Breast epithelium (tissue), 4 donors: ENCODE data around the gene SLTM. TPM values are rescaled to one million over a fixed set of nuclear protein-coding genes. Genes with fewer than 3 reads are reported as not detected.

ENCODE experiments used
- DNase-seq, 2 donors: peaks; one replicate each; pipeline ENCODE4 v3.0.0-alpha.2; 2019; ENCODE audit warnings: low spot score in 2 of 2
- H3K27ac ChIP-seq, 2 donors: fragments of 200-600 bp; sonication (generic) in 1 of 2; one replicate each; pipeline ENCODE4 v1.5.1; 2016 to 2019; ENCODE audit warnings: mild to moderate bottlenecking in 1 of 2
- H3K27me3 ChIP-seq, 2 donors: fragments of 200-600 bp; sonication (generic) in 1 of 2; one replicate each; pipeline versions ENCODE4 v1.5.1 to v1.6.0; 2017 to 2019; ENCODE audit warnings: control low read depth in 1 of 2, mild to moderate bottlenecking in 1 of 2
- H3K36me3 ChIP-seq: fragments of 200-600 bp; one replicate; pipeline ENCODE4 v1.5.1; 2019
- H3K4me1 ChIP-seq, 2 donors: fragments of 200-600 bp; sonication (generic); one replicate each; pipeline ENCODE4 v1.5.1; 2016 to 2019; ENCODE audit warnings: control low read depth in 1 of 2
- H3K4me3 ChIP-seq, 3 donors: fragments of 200-600 bp; sonication (generic); 1 replicate in 2 of 3; 2 replicates in 1 of 3; pipeline ENCODE4 v1.5.1; 2016 to 2019; ENCODE audit warnings: mild to moderate bottlenecking in 3 of 3, moderate library complexity in 2 of 3
- H3K9me3 ChIP-seq, 2 donors: fragments of 200-600 bp; sonication (generic) in 1 of 2; one replicate each; pipeline ENCODE4 v1.5.1; 2016 to 2019; ENCODE audit warnings: control low read depth in 1 of 2
- CTCF ChIP-seq, 3 donors: fragments of 450-650 bp; IDR thresholded peaks; one replicate each; pipeline ENCODE4 v1.5.1; 2016 to 2017; ENCODE audit warnings: antibody characterized with exemption in 3 of 3, mild to moderate bottlenecking in 3 of 3, moderate library complexity in 3 of 3
- POLR2A ChIP-seq: fragments of 450-650 bp; IDR thresholded peaks from one replicate; pipeline ENCODE4 v1.6.1; 2016; ENCODE audit warnings: antibody characterized with exemption, mild to moderate bottlenecking, moderate library complexity
- POLR2AphosphoS5 ChIP-seq, 3 donors: sonication (generic); formaldehyde crosslinking; IDR thresholded peaks; one replicate each; pipeline ENCODE4 v1.6.1; 2017; ENCODE audit warnings: antibody characterized with exemption in 3 of 3
- intact Hi-C: fragments of 100-400 bp; cut with DNase I; formaldehyde crosslinking; loops from one replicate; pipeline ENCODE4 v1.15.1; 2023; ENCODE audit warnings: low total_unique reads
- total RNA-seq, 3 donors: library from RNA; depleted of rRNA; stranded (reverse); fragments of >200 nt; gene quantifications; one replicate each; pipeline ENCODE4 v1.1.0, GENCODE V29; 2016

SLTM gene
- total RNA-seq, 3 donors from 2014 or later = 102 to 195 (median 163) TPM

GRCh38 chr15:58934521-58934920 is 1.0 kb upstream of the SLTM start:
- no peaks in the 10 kb centered on the region for H3K4me1 ChIP-seq
- H3K4me3 ChIP-seq = peak overlapping the region; percentile 76 to 91 (median 88)
- TF ChIP-seq POLR2AphosphoS5 (IDR thresholded peaks at IDR 0.05) (no peak), POLR2A (no peak), CTCF (IDR thresholded peaks at IDR 0.05) (no peak)
- peak overlapping the region; percentile 92 to 99 for H3K27ac ChIP-seq
- DNase-seq = no peak
- no peaks in the 10 kb centered on the region for H3K9me3 ChIP-seq
- intact Hi-C loops = loop anchor here (10.0 kb wide), 1 partner anchor 710 kb away; no protein-coding TSS in a partner anchor
- no peaks in the 10 kb centered on the region for H3K36me3 ChIP-seq
- H3K27me3 ChIP-seq = no peaks in the 10 kb centered on the region

GRCh38 chr15:58934114-58934447 is 602 bp upstream of the SLTM start:
- no peak for DNase-seq
- Histone ChIP-seq H3K4me1 (no peaks in the 10 kb centered on the region), H3K36me3 (no peaks in the 10 kb centered on the region), H3K4me3 (peak overlapping the region; percentile 76 to 91 (median 88)), H3K9me3 (no peaks in the 10 kb centered on the region), H3K27ac (peak overlapping the region; percentile 92 to 99), H3K27me3 (no peaks in the 10 kb centered on the region)
- intact Hi-C loops = loop anchor here (10.0 kb wide), 1 partner anchor 709 kb away; no protein-coding TSS in a partner anchor
- TF ChIP-seq POLR2AphosphoS5 (IDR thresholded peaks at IDR 0.05) (no peak), CTCF (IDR thresholded peaks at IDR 0.05) (peak in 1 of 3 donors; percentile 8), POLR2A (no peak)

DNA sequence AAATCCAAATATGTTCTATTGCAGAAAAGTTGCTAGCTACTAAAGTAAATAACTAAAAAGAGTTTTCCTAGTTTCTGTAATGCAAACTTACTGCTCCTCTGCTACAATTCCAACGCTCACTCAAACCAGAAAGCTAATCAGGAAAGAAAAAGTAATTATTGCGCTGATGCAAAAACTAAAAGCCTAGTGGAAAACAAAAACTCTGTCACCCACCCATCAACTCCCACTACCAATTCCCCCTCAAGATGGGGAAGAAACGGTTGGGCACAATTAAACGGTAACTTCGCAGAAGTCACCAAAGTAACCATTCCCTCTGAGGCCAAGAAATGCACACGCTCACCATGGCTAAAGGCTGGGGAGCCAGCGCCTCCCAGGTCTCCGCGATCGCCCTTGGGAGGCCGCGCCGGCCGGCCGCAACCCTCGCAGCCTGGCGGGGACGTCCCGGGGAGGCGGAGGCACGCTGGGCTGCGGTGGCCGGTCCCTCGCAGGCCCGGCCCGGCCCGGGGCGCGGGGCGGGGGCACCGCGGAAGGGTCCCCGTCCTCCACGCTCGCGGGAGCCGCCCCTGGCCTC is 684 bp downstream of the SLTM start:
- no peaks in the 10 kb centered on the region for H3K27me3 ChIP-seq
- intact Hi-C loops = loop anchor here (10.0 kb wide), 1 partner anchor 708 kb away; no protein-coding TSS in a partner anchor
- no peaks in the 10 kb centered on the region for H3K4me1 ChIP-seq
- no peaks in the 10 kb centered on the region for H3K9me3 ChIP-seq
- H3K36me3 ChIP-seq = no peaks in the 10 kb centered on the region
- H3K27ac ChIP-seq = peak overlapping the region; percentile 92 to 99
- H3K4me3 ChIP-seq = peak overlapping the region; percentile 76 to 91 (median 88)
- no peak for DNase-seq
- no peak for TF ChIP-seq POLR2AphosphoS5 (IDR thresholded peaks at IDR 0.05)
- TF ChIP-seq POLR2A = no peak
- TF ChIP-seq CTCF (IDR thresholded peaks at IDR 0.05) = no peak

DNA sequence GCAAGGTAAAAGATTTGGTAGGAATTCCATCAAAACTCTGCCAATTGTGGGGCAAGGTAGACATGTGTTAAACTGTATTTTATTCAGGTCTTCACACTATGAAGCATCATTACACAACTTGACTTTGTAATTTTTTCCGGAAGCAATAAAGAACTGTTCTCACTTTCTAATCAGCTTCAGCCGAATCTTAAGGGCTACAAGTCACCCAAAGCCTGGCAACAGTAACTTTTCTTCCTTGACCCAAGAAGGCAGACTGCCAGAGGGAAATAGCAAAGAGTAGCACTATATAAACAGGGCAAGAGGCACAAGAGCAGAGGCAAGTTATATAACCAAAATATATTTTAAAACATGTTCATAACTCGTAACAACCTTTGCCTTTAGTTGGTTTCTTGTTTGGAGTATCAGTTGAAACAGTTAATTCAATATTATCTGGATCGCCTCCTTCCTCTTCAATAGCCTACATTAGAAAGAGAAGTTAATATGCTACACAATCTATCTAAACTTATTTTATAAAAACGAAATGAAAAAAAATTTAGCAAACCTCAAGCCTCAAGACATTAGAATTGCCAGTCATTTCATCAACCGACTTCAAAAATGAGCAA is 1.4 kb downstream of the SLTM start:
- Histone ChIP-seq H3K9me3 (no peaks in the 10 kb centered on the region), H3K27me3 (no peaks in the 10 kb centered on the region), H3K4me1 (no peaks in the 10 kb centered on the region), H3K4me3 (peak overlapping the region; percentile 76 to 91 (median 88)), H3K27ac (peak overlapping the region; percentile 92 to 99), H3K36me3 (no peaks in the 10 kb centered on the region)
- TF ChIP-seq POLR2AphosphoS5 (IDR thresholded peaks at IDR 0.05) (no peak), CTCF (IDR thresholded peaks at IDR 0.05) (no peak), POLR2A (no peak)
- DNase-seq = no peak
- intact Hi-C loops = loop anchor here (10.0 kb wide), 1 partner anchor 707 kb away; no protein-coding TSS in a partner anchor

GRCh38 chr15:58929891-58930416 is 3.5 kb downstream of the SLTM start:
- Histone ChIP-seq H3K9me3 (no peaks in the 10 kb centered on the region), H3K4me3 (no peak overlapping the region), H3K27ac (no peak overlapping the region), H3K4me1 (no peaks in the 10 kb centered on the region), H3K36me3 (no peaks in the 10 kb centered on the region), H3K27me3 (no peaks in the 10 kb centered on the region)
- DNase-seq = no peak
- intact Hi-C loops = loop anchor here (10.0 kb wide), 1 partner anchor 705 kb away; no protein-coding TSS in a partner anchor
- no peak for TF ChIP-seq CTCF (IDR thresholded peaks at IDR 0.05)
- TF ChIP-seq POLR2A = no peak
- no peak for TF ChIP-seq POLR2AphosphoS5 (IDR thresholded peaks at IDR 0.05)
